HL-60 (cell line): ENCODE data around the gene TMSB10.

ENCODE experiments used
- DNase-seq, 2 experiments: peaks; one replicate each; pipeline ENCODE4 v3.0.0-alpha.2; 2010 to 2020; ENCODE audit warnings: low read depth in 1 of 2, low spot score in 1 of 2
- H3K27ac ChIP-seq: fragments of 250-450 bp; sonication (Bioruptor Pico); replicated peaks from 2 replicates; pipeline ENCODE4 v1.5.1; 2020; ENCODE audit warnings: mild to moderate bottlenecking, moderate library complexity
- H3K27me3 ChIP-seq: fragments of 250-450 bp; sonication (Bioruptor Pico); 2 replicates; pipeline ENCODE4 v1.5.1; 2021; ENCODE audit warnings: mild to moderate bottlenecking, moderate library complexity; ENCODE audit not compliant: insufficient read depth, poor library complexity, severe bottlenecking
- H3K4me3 ChIP-seq: replicated peaks from 2 replicates; pipeline ENCODE4 v1.5.1; 2011; ENCODE audit warnings: mild to moderate bottlenecking, control low read depth, low read length; ENCODE audit not compliant: insufficient read depth
- CTCF ChIP-seq: IDR thresholded peaks from one replicate; pipeline ENCODE4 v1.5.1; 2011; ENCODE audit warnings: low read length, control low read depth, inconsistent platforms; ENCODE audit not compliant: insufficient read depth
- GABPA ChIP-seq: IDR thresholded peaks from 2 replicates; pipeline ENCODE4 v1.6.1; 2012; ENCODE audit warnings: low read depth
- POLR2AphosphoS5 ChIP-seq: IDR thresholded peaks from 2 replicates; pipeline ENCODE4 v1.6.1; 2012; ENCODE audit warnings: low read depth
- REST ChIP-seq: IDR thresholded peaks from 2 replicates; pipeline ENCODE4 v1.6.1; 2012; ENCODE audit warnings: low read depth; ENCODE audit not compliant: insufficient replicate concordance
- SPI1 ChIP-seq: IDR thresholded peaks from 2 replicates; pipeline ENCODE4 v1.6.1; 2012; ENCODE audit warnings: low read depth, mild to moderate bottlenecking, borderline replicate concordance

Gene TMSB10

GRCh38 chr2:84889332-84889731 lies 16.1 kb upstream of the TMSB10 start:
- Histone ChIP-seq H3K27ac (peak overlapping the region; percentile 16), H3K4me3 (no peak overlapping the region), H3K27me3 (no peaks in the 10 kb centered on the region)
- no peak for DNase-seq
- TF ChIP-seq CTCF (no peak), POLR2AphosphoS5 (no peak), REST (no peak), GABPA (no peak), SPI1 (no peak)

- DNase-seq, result no peak
- no peak for TF ChIP-seq SPI1
- TF ChIP-seq CTCF, result no peak
- TF ChIP-seq REST, result no peak
- no peak for TF ChIP-seq GABPA
- TF ChIP-seq POLR2AphosphoS5, result no peak
- H3K27ac ChIP-seq, result no peak overlapping the region; the same call in 1 of the 2 replicates
Observed at GRCh38 chr2:84891355-84892010, 14.0 kb upstream of the TMSB10 start.

GRCh38 chr2:84894131-84894586 lies 11.3 kb upstream of the TMSB10 start:
- TF ChIP-seq CTCF, result no peak
- TF ChIP-seq GABPA, result no peak
- TF ChIP-seq REST, result no peak
- TF ChIP-seq POLR2AphosphoS5, result no peak
- peak; percentile 71; the same call in 1 of the 2 replicates for TF ChIP-seq SPI1
- DNase-seq, result no peak
- Histone ChIP-seq H3K27me3 (no peaks in the 10 kb centered on the region), H3K27ac (peak overlapping the region; percentile 37), H3K4me3 (no peak overlapping the region)

More at GRCh38 chr2:84891355-84892010, 14.0 kb upstream of the TMSB10 start:
- H3K4me3 ChIP-seq, result no peak overlapping the region
- no peaks in the 10 kb centered on the region for H3K27me3 ChIP-seq
